Adipose tissue (tissue), 3 donors: ENCODE data around the gene IP6K2. TPM values are rescaled to one million over a fixed set of nuclear protein-coding genes. Genes with fewer than 3 reads are reported as not detected.
"Not testable (repeated sequence)": the region's sequence is repeated elsewhere in the genome, so short reads cannot be mapped to it uniquely, and the experiment has no call there.

Source experiments
- H3K27ac ChIP-seq: one replicate; pipeline ENCODE4 v1.5.1; 2013; ENCODE audit warnings: low read depth, low read length
- WGBS, 3 donors: extraction: QIAGEN DNeasy Blood & Tissue Kit; methylation state at CpG; one replicate each; pipeline ENCODE4 v1.1.7; 2013; 5-methylcytosine and 5-hydroxymethylcytosine counted together
- polyA plus RNA-seq, 3 donors: library from polyadenylated mRNA; stranded (reverse); fragments of 200-250 nt; gene quantifications; one replicate each; pipeline ENCODE4 v1.2.3, GENCODE V29; 2013
- donor health status: healthy with polysubstance abuse.
- donor health status: Bipolar disorder and iron deficiency.
- donor health status: healthy.

IP6K2 gene, protein sequence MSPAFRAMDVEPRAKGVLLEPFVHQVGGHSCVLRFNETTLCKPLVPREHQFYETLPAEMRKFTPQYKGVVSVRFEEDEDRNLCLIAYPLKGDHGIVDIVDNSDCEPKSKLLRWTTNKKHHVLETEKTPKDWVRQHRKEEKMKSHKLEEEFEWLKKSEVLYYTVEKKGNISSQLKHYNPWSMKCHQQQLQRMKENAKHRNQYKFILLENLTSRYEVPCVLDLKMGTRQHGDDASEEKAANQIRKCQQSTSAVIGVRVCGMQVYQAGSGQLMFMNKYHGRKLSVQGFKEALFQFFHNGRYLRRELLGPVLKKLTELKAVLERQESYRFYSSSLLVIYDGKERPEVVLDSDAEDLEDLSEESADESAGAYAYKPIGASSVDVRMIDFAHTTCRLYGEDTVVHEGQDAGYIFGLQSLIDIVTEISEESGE
- 10 to 100 TPM; 46.7 to 64.0 (median 49.6) TPM for polyA plus RNA-seq

GRCh38 chr3:48716982-48717746 is at the start of gene IP6K2:
Gene IP6K2 (minus strand): TSS chr3:48717221. CDS start chr3:48695291, 21,930 bp downstream.
- H3K27ac ChIP-seq, result no peak within 1 kb of the TSS
- WGBS, 3 donors, result 2 to 3% (median 2%) methylated on average over 38 of the region's 38 CpGs

- WGBS, 3 donors, result 75 to 90% (median 83%) methylated on average over 1 of the region's 1 CpG
- H3K27ac ChIP-seq, result no peak overlapping the region
These were observed 48.4 kb upstream of the IP6K2 start for GRCh38 chr3:48765376-48765775.

DNA sequence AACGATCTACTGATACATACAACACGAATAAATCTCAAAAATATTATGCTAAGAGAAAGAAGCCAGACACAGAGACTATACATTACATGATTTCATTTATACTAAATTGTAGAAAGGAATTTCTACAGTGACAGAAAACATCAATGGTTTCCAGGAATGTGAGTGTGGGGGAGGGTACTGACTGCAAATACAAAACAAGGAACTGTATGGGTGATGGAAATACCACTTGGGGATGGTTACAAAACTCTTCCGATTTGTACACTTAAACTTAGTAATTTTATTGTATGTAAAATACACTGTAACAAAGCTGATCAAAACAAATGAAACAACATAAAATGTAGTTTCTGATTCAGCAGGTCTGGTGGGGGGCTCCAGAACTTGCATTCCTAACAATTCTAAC is 45.8 kb upstream of the IP6K2 start:
- no peak overlapping the region for H3K27ac ChIP-seq
- WGBS, 3 donors, result 64 to 88% (median 67%) methylated on average over 3 of the region's 3 CpGs

DNA sequence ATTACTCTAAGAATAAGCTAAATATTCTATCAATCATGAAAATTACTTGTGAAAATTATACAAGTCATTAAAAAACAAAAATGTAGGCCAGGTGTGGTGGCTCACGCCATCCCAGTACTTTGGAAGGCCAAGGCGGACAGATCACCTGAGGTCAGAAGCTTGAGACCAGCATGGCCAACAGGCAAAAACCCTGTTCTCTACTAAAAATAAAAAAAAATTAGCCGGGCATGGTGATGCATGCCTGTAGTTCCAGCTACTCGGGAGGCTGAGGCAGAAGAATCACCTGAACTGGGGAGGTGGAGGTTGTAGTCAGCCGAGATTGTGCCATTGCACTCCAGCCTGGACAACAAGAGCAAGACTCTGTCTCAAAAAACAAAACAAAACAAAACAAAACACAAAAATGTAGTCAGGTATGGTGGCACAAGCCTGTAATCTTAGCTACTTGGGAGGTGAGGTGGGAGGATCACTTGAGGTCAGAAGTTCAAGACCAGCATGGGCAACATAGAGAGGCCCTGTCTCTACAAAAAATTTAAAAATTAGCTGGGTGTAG is 43.0 kb upstream of the IP6K2 start:
- not testable (repeated sequence) for H3K27ac ChIP-seq
- 91 to 97% (median 96%) methylated on average over 5 of the region's 5 CpGs for WGBS, 3 donors

- WGBS, 3 donors, result 85 to 97% (median 97%) methylated on average over 6 of the region's 6 CpGs
- not testable (repeated sequence) for H3K27ac ChIP-seq
These were observed 42.5 kb upstream of the IP6K2 start for GRCh38 chr3:48759531-48759930.

- H3K27ac ChIP-seq, result no peak overlapping the region
- 93 to 100% (median 95%) methylated on average over 4 of the region's 4 CpGs for WGBS, 3 donors
These were observed 42.0 kb upstream of the IP6K2 start for GRCh38 chr3:48759071-48759470.

- 90 to 94% (median 93%) methylated on average over 5 of the region's 5 CpGs for WGBS, 3 donors
These were observed 39.6 kb upstream of the IP6K2 start for GRCh38 chr3:48756640-48757039.

DNA sequence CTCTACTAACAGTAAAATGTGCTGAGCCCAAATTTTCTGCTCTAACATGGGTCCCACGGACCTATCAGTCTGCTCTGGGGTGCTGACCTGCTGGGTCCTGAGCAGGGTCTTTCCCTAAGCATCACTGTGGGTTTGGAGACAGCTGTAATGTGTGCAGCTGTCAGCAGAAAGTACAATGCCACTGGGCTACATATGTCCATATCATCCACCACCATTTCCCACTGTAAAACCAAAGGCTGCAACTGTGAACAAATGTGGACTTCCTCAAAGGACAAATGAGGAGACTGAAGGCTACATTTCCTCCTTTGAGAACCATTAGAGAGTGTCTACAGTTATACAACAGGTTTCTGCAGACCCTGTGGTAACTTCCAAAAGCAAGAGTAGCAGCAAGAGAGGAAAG is 33.8 kb upstream of the IP6K2 start:
- WGBS, 3 donors, result 76 to 100% (median 77%) methylated on average over 1 of the region's 1 CpG
- no peak overlapping the region for H3K27ac ChIP-seq

More at GRCh38 chr3:48756640-48757039, 39.6 kb upstream of the IP6K2 start:
- H3K27ac ChIP-seq, result no peak overlapping the region

- 66 to 99% (median 73%) methylated on average over 3 of the region's 3 CpGs for WGBS, 3 donors
- no peak overlapping the region for H3K27ac ChIP-seq
These were observed 31.7 kb upstream of the IP6K2 start for GRCh38 chr3:48748754-48749153.

DNA sequence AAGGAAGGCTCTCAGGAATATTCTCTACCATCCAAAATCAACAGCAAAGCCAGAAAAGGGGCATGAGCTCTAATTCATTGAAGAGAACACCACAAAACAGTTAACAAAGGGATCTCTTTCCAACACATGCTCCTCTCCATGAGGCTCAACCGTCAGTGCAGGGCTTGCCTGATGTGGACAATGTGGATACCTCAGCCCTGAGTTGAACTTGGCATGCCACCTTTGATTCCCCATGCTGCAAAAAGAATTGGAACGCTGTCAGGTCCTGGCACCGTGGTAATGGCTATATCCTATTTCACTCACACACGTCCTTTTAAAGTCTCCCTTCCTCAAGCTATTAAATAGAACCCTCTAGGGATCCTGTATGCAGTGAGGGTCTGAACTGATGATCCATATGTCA is 30.7 kb upstream of the IP6K2 start:
- no peak overlapping the region for H3K27ac ChIP-seq
- 53 to 74% (median 57%) methylated on average over 4 of the region's 4 CpGs for WGBS, 3 donors

GRCh38 chr3:48747015-48747615 is 30.1 kb upstream of the IP6K2 start:
- H3K27ac ChIP-seq, result no peak overlapping the region
- 51 to 67% (median 58%) methylated on average over 4 of the region's 4 CpGs for WGBS, 3 donors

DNA sequence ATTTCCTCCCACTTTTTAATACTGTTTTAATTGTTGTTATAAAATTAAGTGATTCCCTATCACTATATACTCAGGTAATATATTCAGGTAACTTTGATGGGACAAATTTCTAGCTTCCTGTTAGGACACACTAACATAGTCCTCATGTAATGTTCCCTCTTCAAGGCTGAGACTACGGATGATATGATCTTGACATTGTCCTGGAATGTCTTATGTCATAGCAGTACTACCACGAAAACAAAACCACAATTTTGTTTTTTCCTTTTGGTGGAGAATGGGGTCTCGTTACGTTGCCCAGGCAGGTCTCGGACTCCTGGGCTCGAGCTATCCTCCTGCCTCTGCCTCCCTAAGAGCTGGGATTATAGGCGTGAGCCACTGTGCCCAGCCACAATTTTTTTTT is 26.8 kb upstream of the IP6K2 start:
- no peak overlapping the region for H3K27ac ChIP-seq
- 83 to 95% (median 85%) methylated on average over 7 of the region's 7 CpGs for WGBS, 3 donors

GRCh38 chr3:48741226-48741625 is 24.2 kb upstream of the IP6K2 start:
- WGBS, 3 donors, result 95 to 96% (median 96%) methylated on average over 10 of the region's 10 CpGs
- not testable (repeated sequence) for H3K27ac ChIP-seq

DNA sequence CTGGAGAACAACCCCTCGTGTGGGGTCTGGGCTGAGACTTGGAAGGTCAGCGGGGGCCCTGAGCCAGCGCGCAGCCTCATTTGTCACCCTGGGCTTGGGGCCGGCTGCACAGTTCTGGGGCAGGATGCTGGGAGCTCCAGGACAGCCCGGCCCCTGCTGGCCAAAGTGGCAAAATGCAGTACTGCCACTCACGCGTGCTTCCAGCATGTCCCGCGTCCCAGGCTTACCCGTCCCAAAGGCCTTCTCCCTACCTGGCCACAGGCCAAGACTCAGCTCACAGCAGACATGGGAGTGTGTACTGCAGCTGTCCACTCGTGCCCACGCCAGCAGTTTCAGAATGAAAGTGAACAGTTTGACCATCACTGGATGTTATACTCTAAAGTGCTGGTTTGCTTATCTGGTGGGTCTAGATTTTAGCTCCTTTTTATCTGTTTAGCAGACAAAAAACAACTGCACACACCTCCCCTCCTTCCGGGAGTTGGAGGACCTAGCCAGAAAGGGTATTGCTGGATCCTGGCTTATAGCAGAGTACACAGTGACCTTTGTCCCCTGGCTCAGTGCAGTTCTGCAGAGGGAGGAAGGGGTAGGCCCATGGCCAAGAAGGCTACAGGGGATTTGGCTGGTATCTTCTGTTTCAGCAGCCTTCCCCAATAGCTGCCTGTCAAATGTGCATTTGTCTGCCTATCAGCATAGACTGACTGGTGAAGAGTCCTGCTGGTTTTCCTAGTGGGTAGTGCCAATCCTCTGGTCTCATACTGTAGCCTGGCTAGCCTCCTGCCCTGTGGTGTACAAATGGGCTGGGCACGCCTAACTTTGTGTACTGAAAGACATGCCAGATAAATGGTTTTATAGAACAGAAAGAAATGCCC is 23.2 kb upstream of the IP6K2 start:
- WGBS, 3 donors, result 4 to 18% (median 14%) methylated on average over 15 of the region's 15 CpGs
- H3K27ac ChIP-seq, result no peak overlapping the region

DNA sequence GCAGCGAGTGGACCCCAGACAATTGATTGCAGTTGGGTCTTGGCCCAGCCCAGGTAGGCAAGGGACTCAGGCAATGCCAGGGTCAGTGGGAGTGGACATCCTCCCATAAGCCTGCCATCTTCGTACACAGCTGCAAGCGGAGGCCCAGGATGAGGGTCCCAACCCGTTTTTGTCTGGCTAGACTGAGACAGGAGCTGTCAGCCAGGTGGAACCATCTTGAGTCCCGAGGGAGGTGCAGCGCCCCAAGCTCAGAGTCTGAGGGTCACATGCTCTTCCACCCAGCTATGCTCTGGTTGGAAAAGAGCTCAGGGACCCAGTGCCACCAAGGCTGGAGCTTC is 22.6 kb upstream of the IP6K2 start:
- WGBS, 3 donors, result 46 to 56% (median 54%) methylated on average over 6 of the region's 6 CpGs

DNA sequence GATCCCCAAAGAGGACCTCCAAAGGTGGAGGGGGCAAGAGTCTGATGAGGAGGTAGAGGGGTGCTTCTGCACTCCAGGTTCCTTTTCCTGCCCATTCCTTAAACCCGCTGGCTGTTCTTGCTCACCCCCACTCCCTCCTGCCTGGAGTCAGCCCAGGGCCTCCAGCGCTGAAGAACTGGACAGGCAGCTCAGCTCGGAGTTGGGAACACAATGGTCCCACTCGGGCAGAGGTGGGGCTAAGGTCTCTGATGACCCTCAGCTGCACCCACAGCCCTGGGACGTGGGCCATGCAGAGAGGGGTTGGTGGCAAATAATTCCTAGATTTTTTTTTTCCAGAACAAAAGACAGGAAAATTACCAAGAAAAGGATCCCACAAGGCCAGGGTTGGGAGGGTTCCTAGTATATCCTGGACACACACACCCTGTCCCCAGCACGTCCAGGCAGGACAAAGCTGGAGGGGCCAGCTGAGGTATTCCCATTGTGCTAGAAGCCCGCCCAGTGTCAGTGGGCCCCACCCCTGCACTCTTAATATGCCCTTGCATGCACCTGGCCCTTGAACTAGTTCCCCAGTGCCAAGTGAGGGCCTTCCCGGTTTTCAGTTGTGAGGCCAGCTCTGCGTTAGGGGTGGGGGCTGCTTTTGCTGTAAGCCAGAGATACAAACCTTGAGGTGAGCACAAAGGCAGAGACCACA is 22.1 kb upstream of the IP6K2 start:
- no peak overlapping the region for H3K27ac ChIP-seq
- 46 to 67% (median 55%) methylated on average over 9 of the region's 9 CpGs for WGBS, 3 donors

More for the DNA sequence above, 22.6 kb upstream of the IP6K2 start:
- H3K27ac ChIP-seq, result no peak overlapping the region

GRCh38 chr3:48738144-48738536 is 21.1 kb upstream of the IP6K2 start:
- H3K27ac ChIP-seq, result no peak overlapping the region
- whole genome bisulfite sequencing, 3 donors, result 64 to 89% (median 75%) methylated on average over 3 of the region's 3 CpGs
